ENCODE measurements around the gene COPS2. TPM values are rescaled to one million over a fixed set of nuclear protein-coding genes. Genes with fewer than 3 reads are reported as not detected.
A peak's percentile ranks its signal among the peaks of the same experiment; 100 is the strongest.

COPS2 gene
- total and polyA plus RNA-seq, 10 of the 15 experiments (the other 5 are each of a cell fraction or from before 2014, with no cell fraction given), result 31.5 to 115 (median 76.3) TPM

- peak; percentile 29; the same call in 1 of the 2 replicates for TF ChIP-seq GABPA (IDR thresholded peaks at IDR 0.05; ENCODE audit: low read depth)
- no peak for TF ChIP-seq E2F8 (IDR thresholded peaks at IDR 0.05; ENCODE audit: low read depth, partially characterized antibody)
- 0 out of 2 replicates have a peak, but pooled peaks have one; percentile 15 for TF ChIP-seq YY1 (IDR thresholded peaks at IDR 0.05; ENCODE audit: low read depth, low read length)
- peak; percentile 47; the same call in 1 of the 2 replicates for TF ChIP-seq MAX (IDR thresholded peaks at IDR 0.05; ENCODE audit: low read depth, low read length)
- TF ChIP-seq IKZF1 (conservative IDR thresholded peaks at IDR 0.05), result no peak
- TF ChIP-seq IRF4 (IDR thresholded peaks at IDR 0.05; ENCODE audit: low read depth, low read length), result no peak
- TF ChIP-seq ATF2 (IDR thresholded peaks at IDR 0.05; ENCODE audit: low read length), result no peak
- TF ChIP-seq ZBTB33 (IDR thresholded peaks at IDR 0.05), result no peak
- 0 out of 4 replicates have a peak, but pooled peaks of 1 of the 2 experiments have one; percentile 41 for TF ChIP-seq IKZF2 (IDR thresholded peaks at IDR 0.05)
- TF ChIP-seq JUNB (IDR thresholded peaks at IDR 0.05), result no peak
- TF ChIP-seq POLR2AphosphoS2 (IDR thresholded peaks at IDR 0.05; ENCODE audit: low read depth, low read length), result 0 out of 2 replicates have a peak, but pooled peaks have one; percentile 36
- no peak for TF ChIP-seq HDAC2 (IDR thresholded peaks at IDR 0.05)
- peak; percentile 83 for TF ChIP-seq POLR2A (IDR thresholded peaks at IDR 0.05; ENCODE audit: low read depth, low read length)
- peak; percentile 46; the same call in 1 of the 2 replicates for TF ChIP-seq TAF1 (IDR thresholded peaks at IDR 0.05; ENCODE audit: borderline replicate concordance, low read depth, low read length)
- peak; percentile 97 for TF ChIP-seq CREB1 (IDR thresholded peaks at IDR 0.05; ENCODE audit: low read depth)
- no peak for TF ChIP-seq NBN (IDR thresholded peaks at IDR 0.05)
- TF ChIP-seq NFXL1 (IDR thresholded peaks at IDR 0.05; ENCODE audit: borderline replicate concordance), result no peak
- no peak for TF ChIP-seq CEBPZ (IDR thresholded peaks at IDR 0.05; ENCODE audit: low read depth, low read length)
Measured at GRCh38 chr15:49169880-49170597, 14.6 kb upstream of the COPS2 start, which contains the start of gene GALK2 (continued).
